ENCODE measurements around the gene ETHE1.

The ETHE1 gene

DNA sequence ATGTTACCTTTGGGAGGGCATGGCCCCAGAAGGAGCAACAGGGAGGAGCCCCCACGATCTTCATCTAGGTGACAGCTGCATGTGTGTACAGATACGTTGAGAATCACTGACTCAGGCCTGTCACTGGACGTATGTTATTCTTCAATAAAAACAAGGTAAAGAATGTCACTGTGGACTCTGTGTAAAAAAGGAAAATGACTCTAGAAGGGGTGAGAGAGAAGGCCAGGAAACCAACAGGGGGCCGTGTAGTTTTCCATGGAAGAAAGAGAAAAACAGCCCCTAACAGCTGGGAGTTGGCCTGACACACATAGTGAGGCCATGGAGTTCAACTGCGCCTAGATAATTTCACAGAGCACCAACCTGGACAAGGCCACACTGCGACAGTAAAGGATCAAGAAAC, 59.7 kb downstream of the ETHE1 start:
- DNase-seq (ENCODE audit: low read depth in 3 of 3, low spot score in 1 of 3), result no peak

DNA sequence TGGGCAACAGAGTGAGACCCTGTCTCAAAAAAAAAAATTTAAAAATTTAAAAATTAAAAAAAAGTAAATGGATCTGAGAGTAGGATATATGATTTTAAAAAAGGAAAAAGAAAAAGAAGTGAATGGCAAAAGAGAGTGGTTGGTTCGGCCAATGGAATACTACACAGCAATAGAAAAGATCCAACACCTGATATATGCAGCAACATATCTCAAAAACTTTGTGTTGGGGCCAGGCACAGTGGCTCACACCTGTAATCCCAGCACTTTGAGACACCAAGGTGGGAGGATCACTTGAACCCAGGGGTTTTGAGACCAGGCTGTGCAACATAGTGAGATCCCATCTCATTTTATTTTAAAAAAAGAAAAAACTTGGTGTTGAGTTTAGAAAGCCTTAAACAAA, 60.2 kb downstream of the ETHE1 start:
- DNase-seq (ENCODE audit: low read depth in 3 of 3, low spot score in 1 of 3), result no peak

GRCh38 chr19:43465468-43466120, 61.4 kb downstream of the ETHE1 start, which contains the start of gene LYPD3:
TSS of gene LYPD3 (minus strand) at chr19:43465608. CDS start at chr19:43465571, 37 bp downstream.
- no peak for DNase-seq (ENCODE audit: low read depth in 3 of 3, low spot score in 1 of 3)

- DNase-seq (ENCODE audit: low read depth in 3 of 3, low spot score in 1 of 3), result peak in 1 of 3 donors; percentile 63
These were observed 62.7 kb downstream of the ETHE1 start for GRCh38 chr19:43464134-43464775.

DNA sequence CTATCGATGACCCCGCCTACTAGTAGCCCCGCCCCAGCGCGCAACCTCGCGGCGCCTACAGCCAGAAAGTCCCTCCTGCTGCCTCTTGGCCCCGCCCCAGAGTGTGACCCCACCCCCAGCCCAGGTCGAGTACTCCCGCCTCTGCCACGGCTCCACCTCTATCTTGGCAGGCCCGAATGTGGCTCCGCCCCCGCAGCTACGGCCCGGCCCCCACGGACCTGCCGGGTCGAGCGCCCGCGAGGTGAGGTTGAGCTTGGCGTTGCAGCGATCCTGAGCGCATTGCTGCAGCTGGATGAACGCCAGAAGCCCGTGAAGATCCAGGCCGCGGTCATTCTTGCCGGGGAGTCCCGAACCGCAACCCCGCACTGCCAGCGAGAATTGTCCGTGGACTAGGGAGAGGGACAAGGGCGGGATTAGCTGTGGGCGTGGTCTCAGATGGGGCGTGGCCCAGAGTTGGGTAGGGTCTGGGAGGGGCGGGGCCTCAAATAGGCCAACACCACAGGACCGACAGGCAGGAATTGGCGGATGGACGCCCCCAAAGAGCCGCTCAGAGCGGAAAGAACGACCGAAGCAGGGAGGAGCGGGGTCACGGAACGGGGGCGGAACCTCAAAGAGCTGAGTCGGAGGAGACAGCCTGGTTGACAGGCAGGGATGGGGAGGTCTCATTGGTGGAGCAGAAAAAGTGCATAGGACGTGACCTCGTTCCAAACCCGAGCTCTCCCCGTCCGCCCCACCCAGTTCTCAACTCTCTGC, 63.4 kb downstream of the ETHE1 start:
- peak; percentile 98 to 99 (median 99) for DNase-seq (ENCODE audit: low read depth in 3 of 3, low spot score in 1 of 3)

DNA sequence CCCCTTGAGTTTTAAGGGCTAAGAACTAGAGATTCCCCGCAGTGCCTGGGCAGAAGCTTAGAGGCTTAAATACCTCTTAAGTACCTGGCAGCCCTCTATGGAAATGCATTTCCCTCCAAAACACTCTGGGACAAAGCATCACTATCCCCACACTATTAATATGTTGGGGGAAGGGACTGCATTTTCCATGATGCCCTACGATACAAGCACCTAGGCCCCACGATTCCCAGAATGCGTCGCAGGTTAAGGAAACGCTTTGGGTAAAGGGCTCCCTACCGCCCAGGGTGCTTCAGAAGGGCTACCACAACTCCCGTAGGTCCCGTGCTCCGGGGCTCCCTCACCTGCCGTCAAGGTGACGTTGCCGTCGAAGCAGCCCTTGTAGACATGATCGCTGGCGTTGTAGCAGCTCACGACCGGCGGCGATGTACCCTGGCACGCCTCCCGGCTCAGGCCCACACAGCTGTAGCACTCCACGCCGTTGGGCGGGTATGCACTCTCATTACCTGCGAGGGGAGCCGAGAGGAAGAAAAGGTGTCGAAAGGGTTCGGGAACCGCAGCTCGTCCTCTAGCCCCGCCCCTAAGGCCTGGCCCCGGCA, 64.1 kb downstream of the ETHE1 start:
- DNase-seq (ENCODE audit: low read depth in 3 of 3, low spot score in 1 of 3), result no peak

GRCh38 chr19:43462383-43462782, 64.6 kb downstream of the ETHE1 start:
- DNase-seq (ENCODE audit: low read depth in 3 of 3, low spot score in 1 of 3), result no peak

DNA sequence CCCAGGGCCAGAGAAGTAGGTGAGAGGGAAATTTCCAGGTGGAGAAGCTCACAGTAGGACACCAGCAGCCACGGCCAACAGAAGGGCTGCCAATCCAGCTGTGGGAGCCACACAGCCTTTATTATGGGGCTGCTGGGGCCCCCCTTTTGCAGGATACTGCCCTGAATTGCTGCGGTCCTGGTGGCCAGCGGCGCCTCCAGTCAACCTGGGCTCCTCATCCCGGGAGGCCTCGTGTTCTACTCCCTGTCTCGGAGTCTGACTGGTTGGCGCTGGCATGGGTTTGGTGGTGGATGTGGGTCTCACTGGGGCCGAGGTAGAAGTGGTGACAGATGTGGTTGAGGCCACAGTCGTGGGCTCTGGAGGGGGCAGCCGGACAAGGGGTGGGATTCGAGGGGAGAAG, 65.7 kb downstream of the ETHE1 start:
- DNase-seq (ENCODE audit: low read depth in 3 of 3, low spot score in 1 of 3), result no peak

- DNase-seq (ENCODE audit: low read depth in 3 of 3, low spot score in 1 of 3), result no peak
These were observed 66.5 kb downstream of the ETHE1 start for GRCh38 chr19:43460362-43461016.

DNA sequence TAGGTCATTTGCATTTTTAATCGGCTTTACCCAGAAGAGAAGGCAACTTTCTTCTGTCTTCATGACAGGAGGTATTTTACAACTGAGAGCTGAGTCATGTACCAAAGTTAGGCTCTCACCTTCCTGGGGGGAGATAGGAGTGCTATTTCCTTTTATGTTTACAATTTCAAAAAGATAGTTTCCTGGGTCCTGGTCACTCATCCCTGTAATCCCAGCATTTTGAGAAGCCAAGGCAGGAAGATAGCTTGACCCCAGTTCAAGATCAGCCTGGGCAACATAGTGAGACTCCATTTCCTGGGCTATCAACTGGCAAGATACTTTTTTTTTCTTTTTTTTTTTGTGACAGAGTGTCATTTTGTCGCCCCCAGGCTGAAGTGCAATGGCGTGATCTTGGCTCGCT, 69.2 kb downstream of the ETHE1 start:
- no peak for DNase-seq (ENCODE audit: low read depth in 3 of 3, low spot score in 1 of 3)

All from stimulated activated CD4-positive, alpha-beta T cell treated with anti-CD3 and anti-CD28 coated beads, TNF-alpha, amount 100 ng/mL, for 1 hour (primary cell).